Peyer's patch (tissue), 4 donors: ENCODE data around the gene CD34.

Experiments
- POLR2A ChIP-seq, 2 donors: fragments of 450-650 bp; IDR thresholded peaks; one replicate each; pipeline ENCODE4 v1.5.1; 2017; ENCODE audit warnings: antibody characterized with exemption in 2 of 2, mild to moderate bottlenecking in 2 of 2, moderate library complexity in 2 of 2
- TF ChIP-seq, protein P1 (sequence below), 6 experiments: fragments of 450-650 bp in 4 of 6; fragments of 200-600 bp in 2 of 6; sonication (generic) in 1 of 6; IDR thresholded peaks; one replicate each; pipeline ENCODE4 v1.5.1; 2017 to 2019; ENCODE audit warnings: antibody characterized with exemption in 6 of 6, mild to moderate bottlenecking in 3 of 6, moderate library complexity in 1 of 6

DNA sequence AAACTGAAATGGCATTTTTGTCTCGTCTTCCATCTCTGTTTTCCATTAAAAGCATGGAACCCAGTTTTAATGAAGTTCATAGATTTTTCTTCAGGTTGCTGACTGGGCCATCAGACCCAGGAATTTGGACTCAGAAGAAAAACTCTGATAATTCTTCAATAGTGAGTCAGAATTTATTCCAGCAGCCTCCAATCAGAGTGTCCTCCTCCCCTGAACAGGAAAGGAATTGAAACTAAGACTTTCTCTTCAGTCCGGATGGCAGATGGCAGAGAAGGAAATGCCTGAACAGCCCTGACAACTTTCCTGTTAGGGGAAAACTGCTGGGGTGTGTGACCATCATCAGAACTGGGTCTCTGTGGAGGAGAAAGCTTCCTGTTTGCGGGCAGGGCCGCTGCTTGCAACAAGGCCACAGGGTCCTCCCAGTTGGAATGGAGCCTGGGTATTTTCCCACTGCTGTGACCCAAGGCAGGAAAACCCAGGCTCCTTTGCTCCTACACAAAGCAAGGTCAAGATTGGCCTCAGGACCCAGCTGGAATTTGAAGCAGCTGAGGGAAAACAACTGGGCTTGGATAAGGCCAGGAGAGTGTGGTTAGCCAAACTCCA is 20.7 kb downstream of the CD34 start:
- TF ChIP-seq, protein P1, sequence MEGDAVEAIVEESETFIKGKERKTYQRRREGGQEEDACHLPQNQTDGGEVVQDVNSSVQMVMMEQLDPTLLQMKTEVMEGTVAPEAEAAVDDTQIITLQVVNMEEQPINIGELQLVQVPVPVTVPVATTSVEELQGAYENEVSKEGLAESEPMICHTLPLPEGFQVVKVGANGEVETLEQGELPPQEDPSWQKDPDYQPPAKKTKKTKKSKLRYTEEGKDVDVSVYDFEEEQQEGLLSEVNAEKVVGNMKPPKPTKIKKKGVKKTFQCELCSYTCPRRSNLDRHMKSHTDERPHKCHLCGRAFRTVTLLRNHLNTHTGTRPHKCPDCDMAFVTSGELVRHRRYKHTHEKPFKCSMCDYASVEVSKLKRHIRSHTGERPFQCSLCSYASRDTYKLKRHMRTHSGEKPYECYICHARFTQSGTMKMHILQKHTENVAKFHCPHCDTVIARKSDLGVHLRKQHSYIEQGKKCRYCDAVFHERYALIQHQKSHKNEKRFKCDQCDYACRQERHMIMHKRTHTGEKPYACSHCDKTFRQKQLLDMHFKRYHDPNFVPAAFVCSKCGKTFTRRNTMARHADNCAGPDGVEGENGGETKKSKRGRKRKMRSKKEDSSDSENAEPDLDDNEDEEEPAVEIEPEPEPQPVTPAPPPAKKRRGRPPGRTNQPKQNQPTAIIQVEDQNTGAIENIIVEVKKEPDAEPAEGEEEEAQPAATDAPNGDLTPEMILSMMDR (IDR thresholded peaks at IDR 0.05), result no peak
- TF ChIP-seq POLR2A (IDR thresholded peaks at IDR 0.05), result no peak
